Spleen (tissue), 7 donors: ENCODE measurements around the gene PXMP2.

Experiments
- CTCF ChIP-seq, 11 experiments: fragments of 200-600 bp in 7 of 11; fragments of 450-650 bp in 4 of 11; sonication (generic) in 4 of 11; IDR thresholded peaks in 8 of 11; conservative IDR thresholded peaks in 3 of 11; 1 replicate in 7 of 11; 2 replicates in 4 of 11; pipeline versions ENCODE4 v1.4.0 to v1.8.0; 2016 to 2021; ENCODE audit warnings: antibody characterized with exemption in 11 of 11, inconsistent platforms in 4 of 11, mild to moderate bottlenecking in 1 of 11
- POLR2A ChIP-seq, 3 donors: fragments of 450-650 bp; IDR thresholded peaks; one replicate each; pipeline ENCODE4 v1.5.1; 2017; ENCODE audit warnings: antibody characterized with exemption in 3 of 3, mild to moderate bottlenecking in 1 of 3
- POLR2AphosphoS5 ChIP-seq, 3 donors: sonication (generic); formaldehyde crosslinking; IDR thresholded peaks; one replicate each; pipeline ENCODE4 v1.5.1; 2017; ENCODE audit warnings: antibody characterized with exemption in 3 of 3
- donor health status: DM: no; HTN: no; CAD: no; lungs with moderate emphysema.
- donor health status: DM: no; HTN: no; CAD: no.
- donor health status: DM: no; HTN: no; CAD: no.

GRCh38 chr12:132698341-132698740, 11.0 kb downstream of the PXMP2 start:
- TF ChIP-seq CTCF (IDR thresholded peaks at IDR 0.05 in 8 of 11, conservative IDR thresholded peaks at IDR 0.05 in 3 of 11) (no peak), POLR2A (IDR thresholded peaks at IDR 0.05) (no peak), POLR2AphosphoS5 (IDR thresholded peaks at IDR 0.05) (no peak)
